B cell (primary cell): Measurements from ENCODE around the gene TMEM144. TPM values are rescaled to one million over a fixed set of nuclear protein-coding genes. Genes with fewer than 3 reads are reported as not detected.

Experiments used
- ATAC-seq: fragments of 200-7000 bp; cut with Tn5 transposase; one replicate; pipeline ENCODE4 v1.10.0; 2021; ENCODE audit warnings: low read depth, mild to moderate bottlenecking, moderate number of reproducible peaks, moderate library complexity
- CTCF ChIA-PET: fragments of 350-600 bp; sonication (Branson Sonifier 250); formaldehyde crosslinking; loops from one replicate; lab custom pipeline; 2021; ENCODE audit warnings: antibody characterized with exemption, inconsistent platforms; lab: Charles Lee
- POLR2A ChIA-PET: fragments of 350-600 bp; sonication (Branson Sonifier 250); formaldehyde crosslinking; loops from one replicate; lab custom pipeline; 2021; ENCODE audit warnings: antibody characterized with exemption; lab: Charles Lee
- DNase-seq: peaks from one replicate; pipeline ENCODE4 v3.0.0; 2013
- H2AFZ ChIP-seq: 2 replicates; pipeline ENCODE4 v1.6.1; 2012; ENCODE audit warnings: mild to moderate bottlenecking, low read depth, low read length; ENCODE audit not compliant: insufficient read depth, poor library complexity, severe bottlenecking
- H3K27ac ChIP-seq, 2 donors: 1 replicate in 1 of 2; 2 replicates in 1 of 2; pipeline ENCODE4 v1.5.1; 2012 to 2013; ENCODE audit warnings: low read length in 2 of 2, mild to moderate bottlenecking in 2 of 2, moderate library complexity in 1 of 2
- H3K27me3 ChIP-seq, 4 experiments: fragments of 200-600 bp in 1 of 4; sonication (generic) in 1 of 4; replicated peaks in 1 of 4; 1 replicate in 2 of 4; 2 replicates in 2 of 4; pipeline versions ENCODE4 v1.6.1 to v1.7.0; 2013 to 2016; ENCODE audit warnings: low read length in 3 of 4, mild to moderate bottlenecking in 2 of 4, mixed read lengths in 1 of 4, moderate library complexity in 1 of 4; ENCODE audit not compliant: insufficient read depth in 4 of 4, control insufficient read depth in 3 of 4; ENCODE audit errors: control extremely low read depth in 1 of 4
- H3K36me3 ChIP-seq, 2 experiments: replicated peaks in 1 of 2; 1 replicate in 1 of 2; 2 replicates in 1 of 2; pipeline versions ENCODE4 v1.6.1 to v1.7.1; 2013; ENCODE audit warnings: low read length in 1 of 2; ENCODE audit not compliant: insufficient read depth in 2 of 2, control insufficient read depth in 1 of 2; ENCODE audit errors: control extremely low read depth in 1 of 2, extremely low read depth in 1 of 2
- H3K4me1 ChIP-seq, 2 donors: fragments of 200-600 bp in 1 of 2; sonication (generic) in 1 of 2; 1 replicate in 1 of 2; 2 replicates in 1 of 2; pipeline versions ENCODE4 v1.5.1 to v1.6.1; 2013 to 2017; ENCODE audit warnings: low read length in 2 of 2; ENCODE audit not compliant: control insufficient read depth in 2 of 2, insufficient read depth in 2 of 2
- H3K4me2 ChIP-seq: replicated peaks from 2 replicates; pipeline ENCODE3; 2012; ENCODE audit warnings: mild to moderate bottlenecking, low read depth, low read length; ENCODE audit not compliant: poor library complexity, severe bottlenecking
- H3K4me3 ChIP-seq, 5 experiments: fragments of 200-600 bp in 1 of 5; sonication (generic) in 1 of 5; 1 replicate in 3 of 5; 2 replicates in 2 of 5; pipeline versions ENCODE4 v1.5.1 to v1.7.0; 2011 to 2016; ENCODE audit warnings: low read length in 4 of 5, mild to moderate bottlenecking in 4 of 5, low read depth in 2 of 5, control low read depth in 1 of 5, moderate library complexity in 1 of 5; ENCODE audit not compliant: insufficient read depth in 1 of 5; ENCODE audit errors: control extremely low read depth in 1 of 5, extremely low read depth in 1 of 5
- H3K79me2 ChIP-seq: fragments of 200-600 bp; sonication (generic); one replicate; pipeline ENCODE4 v1.6.0; 2016; ENCODE audit warnings: low read length; ENCODE audit not compliant: control insufficient read depth, insufficient read depth
- H3K9ac ChIP-seq: fragments of 200-600 bp; sonication (generic); 2 replicates; pipeline ENCODE4 v1.6.1; 2017; ENCODE audit warnings: mild to moderate bottlenecking, low read length, moderate library complexity
- H3K9me3 ChIP-seq, 3 donors: one replicate each; pipeline versions ENCODE4 v1.6.1 to v1.7.1; 2013; ENCODE audit warnings: low read length in 2 of 3; ENCODE audit not compliant: control insufficient read depth in 2 of 3, insufficient read depth in 1 of 3; ENCODE audit errors: control extremely low read depth in 1 of 3
- H4K20me1 ChIP-seq: 2 replicates; pipeline ENCODE4 v1.6.0; 2012; ENCODE audit warnings: mild to moderate bottlenecking, low read length; ENCODE audit not compliant: insufficient read depth, control insufficient read depth, poor library complexity, severe bottlenecking
- H3K27ac Mint-ChIP-seq: one replicate; pipeline ENCODE4 v1.8.0; 2021; ENCODE audit warnings: mixed read lengths
- H3K27me3 Mint-ChIP-seq: one replicate; pipeline ENCODE4 v1.8.0; 2021; ENCODE audit warnings: mixed read lengths
- H3K4me1 Mint-ChIP-seq: one replicate; pipeline ENCODE4 v1.8.0; 2021; ENCODE audit warnings: mixed read lengths
- H3K4me3 Mint-ChIP-seq: one replicate; pipeline ENCODE4 v1.8.0; 2021; ENCODE audit warnings: mixed read lengths
- H3K9me3 Mint-ChIP-seq: one replicate; pipeline ENCODE4 v1.8.0; 2022; ENCODE audit warnings: mixed read lengths; ENCODE audit not compliant: insufficient read depth
- EZH2 ChIP-seq: IDR thresholded peaks from 2 replicates; pipeline ENCODE4 v1.6.1; 2012; ENCODE audit warnings: borderline replicate concordance, low read depth, mild to moderate bottlenecking, moderate library complexity, low read length; ENCODE audit not compliant: insufficient read depth, poor library complexity, severe bottlenecking
- WGBS: methylation state at CpG from one replicate; pipeline ENCODE4 v1.1.5; 2013; ENCODE audit warnings: missing lambda C conversion rate; ENCODE audit not compliant: insufficient coverage; 5-methylcytosine and 5-hydroxymethylcytosine counted together
- intact Hi-C: fragments of 100-400 bp; cut with micrococcal nuclease; formaldehyde crosslinking; loops from one replicate; pipeline ENCODE4 v1.10.0; 2022
- polyA plus RNA-seq: library from polyadenylated mRNA; depleted of rRNA; stranded (reverse); fragments of >200 nt; gene quantifications from 2 replicates; pipeline ENCODE4 v1.2.3, GENCODE V29; 2012
- total RNA-seq, 2 donors: library from RNA; stranded (reverse); fragments of 120-200 nt in 1 of 2; gene quantifications; 1 replicate in 1 of 2; 2 replicates in 1 of 2; pipeline versions ENCODE4 v1.2.3 to v1.2.4, GENCODE V29; 2013 to 2022
- TF ChIP-seq, protein P1 (sequence below): fragments of 200-600 bp; IDR thresholded peaks from one replicate; pipeline ENCODE4 v1.8.0; 2022; ENCODE audit warnings: antibody characterized with exemption, mild to moderate bottlenecking

Gene TMEM144
- total and polyA plus RNA-seq, 2 donors (not counting 1 experiment from before 2014, with no cell fraction given) = 0.06 to 0.07 TPM

- Mint-ChIP-seq H3K4me3 (no peak overlapping the region), H3K4me1 (no peaks in the 10 kb centered on the region), H3K9me3 (peaks cover 2% of the 10 kb centered on the region), H3K27me3 (no peaks in the 10 kb centered on the region), H3K27ac (no peak overlapping the region)
- no peak for DNase-seq
- POLR2A ChIA-PET = no interaction called here
- no peaks in the 10 kb centered on the region for H3K27me3 ChIP-seq
- peaks cover 0 to 3% (median 0%) of the 10 kb centered on the region in 3 donors for H3K9me3 ChIP-seq
- CTCF ChIA-PET = no interaction called here
- no peak overlapping the region for H3K4me3 ChIP-seq
- H3K4me2 ChIP-seq = no peak overlapping the region
- no peak overlapping the region for H3K9ac ChIP-seq
- no peaks in the 10 kb centered on the region for H4K20me1 ChIP-seq
- TF ChIP-seq, protein P1, sequence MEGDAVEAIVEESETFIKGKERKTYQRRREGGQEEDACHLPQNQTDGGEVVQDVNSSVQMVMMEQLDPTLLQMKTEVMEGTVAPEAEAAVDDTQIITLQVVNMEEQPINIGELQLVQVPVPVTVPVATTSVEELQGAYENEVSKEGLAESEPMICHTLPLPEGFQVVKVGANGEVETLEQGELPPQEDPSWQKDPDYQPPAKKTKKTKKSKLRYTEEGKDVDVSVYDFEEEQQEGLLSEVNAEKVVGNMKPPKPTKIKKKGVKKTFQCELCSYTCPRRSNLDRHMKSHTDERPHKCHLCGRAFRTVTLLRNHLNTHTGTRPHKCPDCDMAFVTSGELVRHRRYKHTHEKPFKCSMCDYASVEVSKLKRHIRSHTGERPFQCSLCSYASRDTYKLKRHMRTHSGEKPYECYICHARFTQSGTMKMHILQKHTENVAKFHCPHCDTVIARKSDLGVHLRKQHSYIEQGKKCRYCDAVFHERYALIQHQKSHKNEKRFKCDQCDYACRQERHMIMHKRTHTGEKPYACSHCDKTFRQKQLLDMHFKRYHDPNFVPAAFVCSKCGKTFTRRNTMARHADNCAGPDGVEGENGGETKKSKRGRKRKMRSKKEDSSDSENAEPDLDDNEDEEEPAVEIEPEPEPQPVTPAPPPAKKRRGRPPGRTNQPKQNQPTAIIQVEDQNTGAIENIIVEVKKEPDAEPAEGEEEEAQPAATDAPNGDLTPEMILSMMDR = no peak
- no peak for TF ChIP-seq EZH2
- intact Hi-C loops = no loop called here
- H2AFZ ChIP-seq = no peak overlapping the region
- H3K27ac ChIP-seq = no peak overlapping the region
- no CpG with 5 or more reads among the region's 4 CpGs for WGBS
- ATAC-seq = no peak
- no peaks in the 10 kb centered on the region for H3K36me3 ChIP-seq
- H3K4me1 ChIP-seq = no peaks in the 10 kb centered on the region
- no peaks in the 10 kb centered on the region for H3K79me2 ChIP-seq
These were observed 89.2 kb downstream of the TMEM144 start for GRCh38 chr4:158299459-158300007.

GRCh38 chr4:158300012-158300411 is 89.7 kb downstream of the TMEM144 start:
- H3K36me3 ChIP-seq = no peaks in the 10 kb centered on the region
- H3K4me3 ChIP-seq = no peak overlapping the region
- H2AFZ ChIP-seq = no peak overlapping the region
- H3K4me2 ChIP-seq = no peak overlapping the region
- no peaks in the 10 kb centered on the region for H4K20me1 ChIP-seq
- Mint-ChIP-seq H3K9me3 (peaks cover 2% of the 10 kb centered on the region), H3K4me3 (no peak overlapping the region), H3K27ac (no peak overlapping the region), H3K4me1 (no peaks in the 10 kb centered on the region), H3K27me3 (no peaks in the 10 kb centered on the region)
- WGBS = no CpG with 5 or more reads among the region's 3 CpGs
- intact Hi-C loops = no loop called here
- H3K4me1 ChIP-seq = no peaks in the 10 kb centered on the region
- no peaks in the 10 kb centered on the region for H3K27me3 ChIP-seq
- H3K27ac ChIP-seq = no peak overlapping the region
- CTCF ChIA-PET = no interaction called here
- H3K79me2 ChIP-seq = no peaks in the 10 kb centered on the region
- no peak overlapping the region for H3K9ac ChIP-seq
- no peak for DNase-seq
- H3K9me3 ChIP-seq = peaks cover 0 to 3% (median 0%) of the 10 kb centered on the region in 3 donors
- TF ChIP-seq, protein P1 = no peak
- no peak for TF ChIP-seq EZH2
- no peak for ATAC-seq
- POLR2A ChIA-PET = no interaction called here
